SK-N-SH treated with all-trans-retinoic acid at 6 μM for 48 hours (cell line): Measurements from ENCODE around the gene GGA2.

Experiments
- ATAC-seq: fragments of 200-7000 bp; cut with Tn5 transposase; 3 replicates; pipeline ENCODE4 v1.9.1; 2020; ENCODE audit warnings: mild to moderate bottlenecking, moderate library complexity
- ARNTL ChIP-seq: fragments of 450-650 bp; formaldehyde crosslinking; IDR thresholded peaks from 2 replicates; pipeline ENCODE4 v1.5.0; 2020; ENCODE audit warnings: low read depth, mild to moderate bottlenecking, moderate library complexity, borderline replicate concordance
- CREB5 ChIP-seq: fragments of 250-450 bp; sonication (Bioruptor Pico); IDR thresholded peaks from 2 replicates; pipeline ENCODE4 v1.5.1; 2020; ENCODE audit warnings: low read depth, mild to moderate bottlenecking, moderate library complexity
- CSDC2 ChIP-seq: fragments of 250-450 bp; sonication (Bioruptor Pico); IDR thresholded peaks from 2 replicates; pipeline ENCODE4 v1.5.0; 2020; ENCODE audit warnings: mild to moderate bottlenecking, moderate library complexity
- GLIS3 ChIP-seq: fragments of 250-450 bp; sonication (Bioruptor Pico); IDR thresholded peaks from 2 replicates; pipeline ENCODE4 v1.5.0; 2020; ENCODE audit warnings: mild to moderate bottlenecking, moderate library complexity
- ISL1 ChIP-seq: fragments of 250-450 bp; sonication (Bioruptor Pico); IDR thresholded peaks from 2 replicates; pipeline ENCODE4 v2.1.2; 2022; ENCODE audit warnings: mild to moderate bottlenecking, moderate library complexity
- OSR1 ChIP-seq: fragments of 250-450 bp; sonication (Bioruptor Pico); IDR thresholded peaks from 2 replicates; pipeline ENCODE4 v1.8.0; 2022; ENCODE audit warnings: moderate library complexity, mild to moderate bottlenecking, inconsistent platforms
- PATZ1 ChIP-seq: fragments of 250-450 bp; sonication (Bioruptor Pico); IDR thresholded peaks from 2 replicates; pipeline ENCODE4 v1.8.0; 2020; ENCODE audit warnings: mild to moderate bottlenecking, moderate library complexity, borderline replicate concordance
- POU6F1 ChIP-seq: fragments of 250-450 bp; sonication (Bioruptor Pico); IDR thresholded peaks from 2 replicates; pipeline ENCODE4 v1.8.0; 2021; ENCODE audit warnings: low read depth, mild to moderate bottlenecking, moderate library complexity, borderline replicate concordance
- PPARA ChIP-seq: fragments of 250-450 bp; sonication (Bioruptor Pico); IDR thresholded peaks from 2 replicates; pipeline ENCODE4 v1.5.0; 2020; ENCODE audit warnings: mild to moderate bottlenecking, borderline replicate concordance
- RARB ChIP-seq: fragments of 250-450 bp; sonication (Bioruptor Pico); IDR thresholded peaks from 2 replicates; pipeline ENCODE4 v1.8.0; 2021; ENCODE audit warnings: mild to moderate bottlenecking, moderate library complexity
- SNAI2 ChIP-seq: fragments of 250-450 bp; sonication (Bioruptor Pico); IDR thresholded peaks from 2 replicates; pipeline ENCODE4 v1.5.0; 2020; ENCODE audit warnings: mild to moderate bottlenecking, moderate library complexity
- TCF4 ChIP-seq: fragments of 250-450 bp; sonication (Bioruptor Pico); IDR thresholded peaks from 2 replicates; pipeline ENCODE4 v1.8.0; 2021; ENCODE audit warnings: mild to moderate bottlenecking, moderate library complexity, borderline replicate concordance
- TSHZ2 ChIP-seq: fragments of 250-450 bp; sonication (Bioruptor Pico); IDR thresholded peaks from 2 replicates; pipeline ENCODE4 v1.5.0; 2020; ENCODE audit warnings: mild to moderate bottlenecking, moderate library complexity
- ZC3H10 ChIP-seq: fragments of 250-450 bp; sonication (Bioruptor Pico); IDR thresholded peaks from 2 replicates; pipeline ENCODE4 v1.5.1; 2021; ENCODE audit warnings: mild to moderate bottlenecking, moderate library complexity
- ZFP30 ChIP-seq: fragments of 450-650 bp; formaldehyde crosslinking; IDR thresholded peaks from 2 replicates; pipeline ENCODE4 v1.5.0; 2022; ENCODE audit warnings: mild to moderate bottlenecking, moderate library complexity
- ZNF565 ChIP-seq: fragments of 450-650 bp; formaldehyde crosslinking; conservative IDR thresholded peaks from 2 replicates; pipeline ENCODE4 v1.5.0; 2020; ENCODE audit warnings: low read depth, mild to moderate bottlenecking, moderate library complexity
- ZNF70 ChIP-seq: fragments of 450-650 bp; formaldehyde crosslinking; IDR thresholded peaks from 2 replicates; pipeline ENCODE4 v1.5.0; 2020; ENCODE audit warnings: mild to moderate bottlenecking, moderate library complexity
- ZNF8 ChIP-seq: fragments of 450-650 bp; formaldehyde crosslinking; IDR thresholded peaks from 2 replicates; pipeline ENCODE4 v1.5.0; 2020; ENCODE audit warnings: mild to moderate bottlenecking, moderate library complexity

Gene GGA2

GRCh38 chr16:23434380-23434779 is 75.9 kb downstream of the GGA2 start:
- ATAC-seq: peak; percentile 76
- TF ChIP-seq ZNF565 (CRISPR knock-in tag) (no peak), SNAI2 (no peak), OSR1 (CRISPR knock-in tag) (no peak), PPARA (CRISPR knock-in tag) (no peak), ARNTL (CRISPR knock-in tag) (no peak), RARB (CRISPR knock-in tag) (no peak), ZFP30 (CRISPR knock-in tag) (no peak), ZNF70 (CRISPR knock-in tag) (no peak), PATZ1 (no peak), CREB5 (CRISPR knock-in tag) (no peak), GLIS3 (CRISPR knock-in tag) (no peak)

GRCh38 chr16:23433261-23433920 is 76.9 kb downstream of the GGA2 start:
- no peak for ATAC-seq
- TF ChIP-seq TSHZ2 (CRISPR knock-in tag) (no peak), CSDC2 (CRISPR knock-in tag) (no peak), ZNF8 (CRISPR knock-in tag) (no peak), ZFP30 (CRISPR knock-in tag) (no peak), RARB (CRISPR knock-in tag) (no peak), SNAI2 (no peak), ZC3H10 (CRISPR knock-in tag) (no peak), POU6F1 (CRISPR knock-in tag) (no peak)

GRCh38 chr16:23432176-23433128 is 77.8 kb downstream of the GGA2 start:
- ATAC-seq: no peak
- TF ChIP-seq TCF4 (CRISPR knock-in tag): no peak
- TF ChIP-seq CREB5 (CRISPR knock-in tag): no peak
- TF ChIP-seq TSHZ2 (CRISPR knock-in tag): no peak
- TF ChIP-seq ZNF565 (CRISPR knock-in tag): no peak
- TF ChIP-seq ARNTL (CRISPR knock-in tag): no peak
- no peak for TF ChIP-seq SNAI2
- no peak for TF ChIP-seq ISL1 (CRISPR knock-in tag)
- no peak for TF ChIP-seq PPARA (CRISPR knock-in tag)
- TF ChIP-seq POU6F1 (CRISPR knock-in tag): no peak
- TF ChIP-seq ZNF8 (CRISPR knock-in tag): no peak
- no peak for TF ChIP-seq RARB (CRISPR knock-in tag)
- TF ChIP-seq PATZ1: no peak
